A673 (cell line): Measurements from ENCODE around the gene ANKRD17. TPM values are rescaled to one million over a fixed set of nuclear protein-coding genes. Genes with fewer than 3 reads are reported as not detected.

Experiments
- BruUV-seq: library from RNA; stranded (reverse); fragments of 400-500 nt; replicated peaks from 2 replicates; lab custom pipeline; 2021; lab: Mats Ljungman, UMichigan
- CTCF ChIA-PET: fragments of 300-600 bp; sonication (Branson Sonifier 250); formaldehyde crosslinking; loops from one replicate; lab custom pipeline; 2022; ENCODE audit warnings: antibody characterized with exemption; lab: Charles Lee
- POLR2A ChIA-PET: fragments of 300-600 bp; sonication (Branson Sonifier 250); formaldehyde crosslinking; loops from one replicate; lab custom pipeline; 2022; ENCODE audit warnings: antibody characterized with exemption; ENCODE audit not compliant: low non-redundant PET; lab: Charles Lee
- DNase-seq: peaks from one replicate; pipeline ENCODE4 v3.0.0-alpha.2; 2015; ENCODE audit warnings: low spot score
- H3K27ac ChIP-seq: fragments of 200-600 bp; sonication (generic); 2 replicates; pipeline ENCODE4 v1.5.1; 2016; ENCODE audit warnings: mixed run types, low read depth, mild to moderate bottlenecking, mixed read lengths, antibody characterized with exemption, low read length; ENCODE audit not compliant: poor library complexity, severe bottlenecking
- H3K27me3 ChIP-seq: fragments of 200-600 bp; sonication (generic); replicated peaks from 2 replicates; pipeline ENCODE4 v1.6.1; 2017; ENCODE audit warnings: mixed run types, low read depth, mild to moderate bottlenecking, mixed read lengths, antibody characterized with exemption, low read length; ENCODE audit not compliant: insufficient read depth, poor library complexity
- H3K36me3 ChIP-seq: fragments of 200-600 bp; sonication (generic); 2 replicates; pipeline ENCODE4 v1.6.1; 2016; ENCODE audit warnings: mixed run types, mild to moderate bottlenecking, mixed read lengths, antibody characterized with exemption, low read length; ENCODE audit not compliant: insufficient read depth, poor library complexity, severe bottlenecking
- H3K4me1 ChIP-seq: fragments of 200-600 bp; sonication (generic); 2 replicates; pipeline ENCODE4 v1.6.1; 2017; ENCODE audit warnings: mixed run types, mild to moderate bottlenecking, mixed read lengths, antibody characterized with exemption, low read length; ENCODE audit not compliant: insufficient read depth, poor library complexity, severe bottlenecking
- H3K4me3 ChIP-seq: fragments of 200-600 bp; sonication (generic); 2 replicates; pipeline ENCODE4 v1.5.1; 2016; ENCODE audit warnings: low read depth, mixed run types, mild to moderate bottlenecking, mixed read lengths, low read length; ENCODE audit not compliant: poor library complexity, severe bottlenecking
- H3K9me3 ChIP-seq: fragments of 200-600 bp; sonication (generic); 2 replicates; pipeline ENCODE4 v1.6.1; 2016; ENCODE audit warnings: mixed run types, low read depth, mild to moderate bottlenecking, mixed read lengths, antibody characterized with exemption, low read length; ENCODE audit not compliant: poor library complexity, severe bottlenecking
- EZH2 ChIP-seq: fragments of 200-600 bp; sonication (generic); IDR thresholded peaks from 2 replicates; pipeline ENCODE4 v1.6.1; 2017; ENCODE audit warnings: borderline replicate concordance, low read depth, mild to moderate bottlenecking, mixed read lengths, antibody characterized with exemption, low read length; ENCODE audit not compliant: poor library complexity, severe bottlenecking
- intact Hi-C: fragments of 100-400 bp; cut with micrococcal nuclease; formaldehyde crosslinking; loops from one replicate; pipeline ENCODE4 v1.10.0; 2022; ENCODE audit not compliant: unreplicated experiment
- total RNA-seq: library from RNA; stranded (reverse); gene quantifications from 2 replicates; pipeline ENCODE4 v1.2.3, GENCODE V29; 2021
- TF ChIP-seq, protein P1 (sequence below): fragments of 300-800, 200-600 bp; sonication (generic); conservative IDR thresholded peaks from 2 replicates; pipeline ENCODE4 v1.5.1; 2017; ENCODE audit warnings: low read depth, mild to moderate bottlenecking, antibody characterized with exemption, low read length, moderate library complexity, mixed read lengths

Gene ANKRD17
- total RNA-seq, 1 experiment from 2014 or later: 58.4 TPM

DNA sequence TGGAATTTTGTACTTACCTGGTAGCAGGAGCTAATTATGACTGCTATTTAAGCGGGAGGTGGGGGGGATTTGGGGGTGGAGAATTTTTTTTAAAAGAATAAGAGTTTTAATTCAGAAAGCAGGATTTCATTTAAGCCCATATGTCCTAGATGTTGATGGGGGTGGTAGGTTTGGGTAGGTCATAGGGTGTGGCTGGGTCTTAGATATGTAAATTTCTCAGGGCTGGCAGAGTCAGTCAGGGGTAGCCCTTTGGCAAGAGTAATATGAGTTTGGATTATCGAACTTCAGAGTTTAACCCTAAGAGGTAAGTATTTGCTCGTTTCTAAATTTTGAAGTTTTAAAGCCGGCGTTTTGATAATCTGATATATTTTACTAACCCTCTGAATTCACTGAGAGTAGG is 153.9 kb downstream of the ANKRD17 start:
- no TSS peak for BruUV-seq
- H3K36me3 ChIP-seq: peaks cover 8% of the 10 kb centered on the region
- no peak for TF ChIP-seq EZH2
- TF ChIP-seq, protein P1, sequence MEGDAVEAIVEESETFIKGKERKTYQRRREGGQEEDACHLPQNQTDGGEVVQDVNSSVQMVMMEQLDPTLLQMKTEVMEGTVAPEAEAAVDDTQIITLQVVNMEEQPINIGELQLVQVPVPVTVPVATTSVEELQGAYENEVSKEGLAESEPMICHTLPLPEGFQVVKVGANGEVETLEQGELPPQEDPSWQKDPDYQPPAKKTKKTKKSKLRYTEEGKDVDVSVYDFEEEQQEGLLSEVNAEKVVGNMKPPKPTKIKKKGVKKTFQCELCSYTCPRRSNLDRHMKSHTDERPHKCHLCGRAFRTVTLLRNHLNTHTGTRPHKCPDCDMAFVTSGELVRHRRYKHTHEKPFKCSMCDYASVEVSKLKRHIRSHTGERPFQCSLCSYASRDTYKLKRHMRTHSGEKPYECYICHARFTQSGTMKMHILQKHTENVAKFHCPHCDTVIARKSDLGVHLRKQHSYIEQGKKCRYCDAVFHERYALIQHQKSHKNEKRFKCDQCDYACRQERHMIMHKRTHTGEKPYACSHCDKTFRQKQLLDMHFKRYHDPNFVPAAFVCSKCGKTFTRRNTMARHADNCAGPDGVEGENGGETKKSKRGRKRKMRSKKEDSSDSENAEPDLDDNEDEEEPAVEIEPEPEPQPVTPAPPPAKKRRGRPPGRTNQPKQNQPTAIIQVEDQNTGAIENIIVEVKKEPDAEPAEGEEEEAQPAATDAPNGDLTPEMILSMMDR: no peak
- H3K9me3 ChIP-seq: no peaks in the 10 kb centered on the region
- DNase-seq: no peak
- no peak overlapping the region for H3K27ac ChIP-seq
- H3K4me1 ChIP-seq: no peaks in the 10 kb centered on the region
- H3K27me3 ChIP-seq: no peaks in the 10 kb centered on the region
- intact Hi-C loops: no loop called here
- ChIA-PET CTCF (no interaction called here), POLR2A (no interaction called here)
- no peak overlapping the region for H3K4me3 ChIP-seq

DNA sequence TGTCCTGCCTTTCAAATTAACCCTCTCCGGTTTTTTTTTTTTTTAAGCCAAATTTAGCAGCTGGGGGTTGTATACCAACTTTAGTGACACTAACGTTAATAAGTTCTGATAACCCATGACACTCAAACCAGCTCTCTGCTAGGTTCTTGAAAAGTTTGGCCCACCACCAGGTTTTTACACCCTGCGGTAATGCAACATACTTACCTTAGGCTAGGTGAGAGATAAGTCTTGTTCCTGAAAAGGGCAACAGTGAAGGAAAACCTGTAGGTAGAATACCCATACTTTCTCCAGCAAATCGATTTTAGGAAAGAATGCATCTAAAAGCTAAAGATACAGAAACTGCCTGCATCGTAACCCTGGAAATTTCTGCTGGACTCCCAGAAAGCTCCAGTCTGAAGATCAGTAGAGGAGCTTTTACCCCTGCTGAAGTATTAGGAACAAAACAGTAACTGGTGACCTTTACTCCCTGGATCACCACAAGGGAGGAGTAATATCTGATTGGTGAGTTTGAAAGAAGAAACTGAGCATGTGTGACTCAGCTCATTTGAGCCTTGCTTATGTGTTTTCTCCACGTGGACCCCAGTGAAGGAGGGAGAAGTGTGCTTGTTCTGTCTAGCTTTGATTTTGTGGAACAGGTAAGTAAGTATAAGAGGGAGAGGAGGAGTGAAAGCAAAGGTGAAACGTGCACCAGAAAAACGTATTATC is 154.6 kb downstream of the ANKRD17 start:
- Histone ChIP-seq H3K4me1 (no peaks in the 10 kb centered on the region), H3K36me3 (peaks cover 8% of the 10 kb centered on the region), H3K9me3 (no peaks in the 10 kb centered on the region), H3K4me3 (no peak overlapping the region), H3K27me3 (no peaks in the 10 kb centered on the region), H3K27ac (no peak overlapping the region)
- DNase-seq: no peak
- BruUV-seq: no TSS peak
- ChIA-PET CTCF (no interaction called here), POLR2A (no interaction called here)
- intact Hi-C loops: no loop called here
- TF ChIP-seq EZH2: no peak
- TF ChIP-seq, protein P1: no peak

DNA sequence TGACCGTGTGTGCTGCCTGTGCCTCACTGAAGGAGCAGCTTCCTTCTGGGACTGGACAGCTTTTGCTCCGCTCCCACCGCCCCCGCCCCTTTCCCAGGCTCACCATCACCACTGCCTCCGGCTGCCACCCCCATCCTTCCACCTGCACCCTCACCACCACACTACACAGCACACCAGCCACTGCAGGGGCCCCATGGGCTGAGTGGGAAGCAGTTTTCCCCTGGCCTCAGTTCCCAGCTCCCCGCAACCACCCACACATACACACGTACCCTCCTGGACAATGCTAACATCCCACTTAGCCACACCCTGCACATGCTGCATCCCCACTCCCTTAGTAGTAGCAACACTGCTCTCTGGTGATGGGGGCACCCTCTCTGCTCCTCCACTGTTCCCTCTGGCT is 159.5 kb downstream of the ANKRD17 start:
- Histone ChIP-seq H3K36me3 (peaks cover 17% of the 10 kb centered on the region), H3K9me3 (no peaks in the 10 kb centered on the region), H3K27ac (no peak overlapping the region), H3K4me3 (no peak overlapping the region), H3K4me1 (no peaks in the 10 kb centered on the region), H3K27me3 (no peaks in the 10 kb centered on the region)
- ChIA-PET CTCF (no interaction called here), POLR2A (no interaction called here)
- intact Hi-C loops: no loop called here
- TF ChIP-seq, protein P1: no peak
- TF ChIP-seq EZH2: no peak
- DNase-seq: no peak
- BruUV-seq: no TSS peak
